Vagina (tissue), 2 donors: ENCODE measurements around the gene ALDH3B1. TPM values are rescaled to one million over a fixed set of nuclear protein-coding genes. Genes with fewer than 3 reads are reported as not detected.

Experiments used
- DNase-seq, 2 donors: peaks; one replicate each; pipeline ENCODE4 v3.0.0-alpha.2; 2017; ENCODE audit errors: extremely low spot score in 2 of 2
- H3K27ac ChIP-seq: fragments of 200-600 bp; sonication (generic); one replicate; pipeline ENCODE4 v1.5.1; 2019
- H3K27me3 ChIP-seq: fragments of 200-600 bp; sonication (generic); one replicate; pipeline ENCODE4 v1.5.1; 2019
- H3K36me3 ChIP-seq, 2 donors: fragments of 200-600 bp; sonication (generic); one replicate each; pipeline ENCODE4 v1.5.1; 2017 to 2019
- H3K4me1 ChIP-seq: fragments of 200-600 bp; sonication (generic); one replicate; pipeline ENCODE4 v1.5.1; 2019
- H3K4me3 ChIP-seq, 2 donors: fragments of 200-600 bp; sonication (generic); 1 replicate in 1 of 2; 2 replicates in 1 of 2; pipeline ENCODE4 v1.5.1; 2016 to 2019
- H3K9me3 ChIP-seq: fragments of 200-600 bp; sonication (generic); one replicate; pipeline ENCODE4 v1.5.1; 2019
- POLR2A ChIP-seq, 2 donors: fragments of 450-650 bp; IDR thresholded peaks; one replicate each; pipeline ENCODE4 v1.6.1; 2017; ENCODE audit warnings: antibody characterized with exemption in 2 of 2, mild to moderate bottlenecking in 2 of 2, moderate library complexity in 2 of 2
- POLR2AphosphoS5 ChIP-seq, 2 donors: sonication (generic); formaldehyde crosslinking; IDR thresholded peaks; one replicate each; pipeline ENCODE4 v1.9.0; 2017; ENCODE audit warnings: antibody characterized with exemption in 2 of 2, mild to moderate bottlenecking in 2 of 2, low read depth in 1 of 2; ENCODE audit not compliant: insufficient read depth in 1 of 2
- intact Hi-C: fragments of 100-400 bp; cut with DNase I; formaldehyde crosslinking; loops from one replicate; pipeline ENCODE4 v1.15.1; 2023
- total RNA-seq: library from RNA; depleted of rRNA; stranded (reverse); fragments of >200 nt; gene quantifications from one replicate; pipeline ENCODE4 v1.2.3, GENCODE V29; 2016
- TF ChIP-seq, protein P1 (sequence below), 3 experiments: fragments of 450-650 bp in 2 of 3; fragments of 200-600 bp in 1 of 3; sonication (generic) in 1 of 3; IDR thresholded peaks; one replicate each; pipeline ENCODE4 v1.5.1; 2017 to 2019; ENCODE audit warnings: antibody characterized with exemption in 3 of 3, mild to moderate bottlenecking in 2 of 3, moderate library complexity in 2 of 3

ALDH3B1 gene
- total RNA-seq, 1 donor from 2014 or later = 22.1 TPM

DNA sequence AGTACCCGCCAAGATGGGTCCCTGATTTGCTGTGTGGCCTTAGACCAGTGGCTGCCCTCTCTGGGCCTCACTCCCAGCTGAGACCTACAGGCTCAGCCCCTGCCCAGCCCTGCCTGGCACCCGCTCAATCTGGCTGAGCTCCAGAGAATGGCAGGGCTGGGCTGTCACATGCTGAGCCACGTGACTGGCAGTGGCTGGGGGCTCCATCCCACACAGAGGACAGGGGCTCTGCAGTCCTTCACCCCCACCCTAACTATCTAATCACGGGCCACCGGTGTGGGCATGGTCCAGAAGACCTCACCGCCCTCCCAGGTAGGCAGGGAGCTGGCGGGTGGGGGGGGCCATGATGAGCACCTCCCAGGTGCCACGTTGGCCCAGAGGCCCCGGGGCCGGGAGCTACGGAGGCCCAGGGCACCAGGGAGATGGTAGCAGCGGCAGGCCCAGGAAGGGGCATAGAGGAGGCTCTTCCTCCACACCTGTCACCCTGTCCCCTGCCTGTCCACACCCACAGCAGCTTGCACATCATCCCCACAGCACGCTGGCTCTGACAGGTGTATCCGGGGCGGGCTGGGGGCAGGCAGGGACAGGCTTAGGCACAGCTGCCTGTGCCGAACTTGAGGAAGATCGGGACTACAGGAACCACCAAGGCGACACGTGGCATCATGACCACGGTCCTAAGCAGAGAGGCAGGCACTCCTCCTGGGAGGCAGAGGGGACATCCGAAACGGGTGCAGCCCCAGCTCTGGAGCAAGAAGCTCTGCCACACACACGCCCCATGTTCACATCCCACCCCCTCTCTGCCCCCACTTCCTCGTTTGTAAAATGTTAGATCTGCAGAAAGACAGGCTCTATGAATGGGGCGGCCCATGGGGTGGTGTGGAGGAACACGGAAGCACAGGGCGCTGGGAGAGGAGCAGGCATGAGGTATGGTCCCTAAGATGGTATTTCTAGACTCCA, 1.5 kb upstream of the ALDH3B1 start:
- H3K9me3 ChIP-seq = no peaks in the 10 kb centered on the region
- peak overlapping the region; percentile 85 for H3K27ac ChIP-seq
- DNase-seq = no peak
- no peak for TF ChIP-seq POLR2A (IDR thresholded peaks at IDR 0.05)
- TF ChIP-seq, protein P1, sequence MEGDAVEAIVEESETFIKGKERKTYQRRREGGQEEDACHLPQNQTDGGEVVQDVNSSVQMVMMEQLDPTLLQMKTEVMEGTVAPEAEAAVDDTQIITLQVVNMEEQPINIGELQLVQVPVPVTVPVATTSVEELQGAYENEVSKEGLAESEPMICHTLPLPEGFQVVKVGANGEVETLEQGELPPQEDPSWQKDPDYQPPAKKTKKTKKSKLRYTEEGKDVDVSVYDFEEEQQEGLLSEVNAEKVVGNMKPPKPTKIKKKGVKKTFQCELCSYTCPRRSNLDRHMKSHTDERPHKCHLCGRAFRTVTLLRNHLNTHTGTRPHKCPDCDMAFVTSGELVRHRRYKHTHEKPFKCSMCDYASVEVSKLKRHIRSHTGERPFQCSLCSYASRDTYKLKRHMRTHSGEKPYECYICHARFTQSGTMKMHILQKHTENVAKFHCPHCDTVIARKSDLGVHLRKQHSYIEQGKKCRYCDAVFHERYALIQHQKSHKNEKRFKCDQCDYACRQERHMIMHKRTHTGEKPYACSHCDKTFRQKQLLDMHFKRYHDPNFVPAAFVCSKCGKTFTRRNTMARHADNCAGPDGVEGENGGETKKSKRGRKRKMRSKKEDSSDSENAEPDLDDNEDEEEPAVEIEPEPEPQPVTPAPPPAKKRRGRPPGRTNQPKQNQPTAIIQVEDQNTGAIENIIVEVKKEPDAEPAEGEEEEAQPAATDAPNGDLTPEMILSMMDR (IDR thresholded peaks at IDR 0.05) = no peak
- TF ChIP-seq POLR2AphosphoS5 (IDR thresholded peaks at IDR 0.05; ENCODE audit: insufficient read depth in 1 of 2, low read depth in 1 of 2) = no peak
- peaks cover 66% of the 10 kb centered on the region for H3K4me1 ChIP-seq
- H3K36me3 ChIP-seq = no peaks in the 10 kb centered on the region
- intact Hi-C loops = no loop called here
- no peaks in the 10 kb centered on the region for H3K27me3 ChIP-seq
- no peak overlapping the region for H3K4me3 ChIP-seq

DNA sequence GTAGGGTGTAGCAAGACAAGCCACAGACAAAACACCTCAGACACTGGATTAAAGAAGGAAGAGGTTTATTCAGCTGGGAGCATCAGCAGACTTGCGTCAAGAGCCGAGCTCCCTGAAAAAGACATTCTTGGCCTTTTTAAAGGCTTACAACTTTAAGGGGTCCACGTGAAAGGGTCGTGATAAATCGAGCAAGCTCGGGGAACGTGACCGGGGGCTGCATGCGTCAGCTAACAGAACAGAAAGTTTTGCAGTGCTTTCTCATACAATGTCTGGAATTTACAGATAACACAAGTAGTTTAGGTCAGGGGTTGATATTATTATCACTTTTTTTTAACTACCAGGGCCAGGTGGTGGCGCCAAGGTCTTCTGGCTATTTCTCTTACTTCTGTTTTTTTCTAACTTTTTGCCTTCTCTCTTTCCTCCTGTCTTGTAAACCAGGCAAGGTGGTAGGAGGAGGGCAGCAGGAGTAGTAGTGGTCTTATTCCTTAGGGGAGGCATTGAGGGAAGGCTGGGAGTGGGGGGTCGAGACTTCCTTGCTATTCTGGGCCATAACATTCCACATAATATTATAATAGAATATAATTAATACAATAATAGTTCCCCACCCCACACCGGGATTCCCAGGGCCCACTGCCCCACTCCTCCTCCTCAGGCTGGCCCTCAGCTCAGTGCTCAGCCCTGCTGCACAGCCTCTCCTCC, 587 bp upstream of the ALDH3B1 start:
- Histone ChIP-seq H3K36me3 (no peaks in the 10 kb centered on the region), H3K4me1 (peaks cover 70% of the 10 kb centered on the region), H3K27ac (peak overlapping the region; percentile 85), H3K27me3 (no peaks in the 10 kb centered on the region), H3K9me3 (no peaks in the 10 kb centered on the region), H3K4me3 (peak overlapping the region; percentile 44 to 47)
- no peak for DNase-seq
- TF ChIP-seq, protein P1 (IDR thresholded peaks at IDR 0.05) = no peak
- TF ChIP-seq POLR2A (IDR thresholded peaks at IDR 0.05) (no peak), POLR2AphosphoS5 (IDR thresholded peaks at IDR 0.05; ENCODE audit: insufficient read depth in 1 of 2, low read depth in 1 of 2) (no peak)
- intact Hi-C loops = no loop called here

DNA sequence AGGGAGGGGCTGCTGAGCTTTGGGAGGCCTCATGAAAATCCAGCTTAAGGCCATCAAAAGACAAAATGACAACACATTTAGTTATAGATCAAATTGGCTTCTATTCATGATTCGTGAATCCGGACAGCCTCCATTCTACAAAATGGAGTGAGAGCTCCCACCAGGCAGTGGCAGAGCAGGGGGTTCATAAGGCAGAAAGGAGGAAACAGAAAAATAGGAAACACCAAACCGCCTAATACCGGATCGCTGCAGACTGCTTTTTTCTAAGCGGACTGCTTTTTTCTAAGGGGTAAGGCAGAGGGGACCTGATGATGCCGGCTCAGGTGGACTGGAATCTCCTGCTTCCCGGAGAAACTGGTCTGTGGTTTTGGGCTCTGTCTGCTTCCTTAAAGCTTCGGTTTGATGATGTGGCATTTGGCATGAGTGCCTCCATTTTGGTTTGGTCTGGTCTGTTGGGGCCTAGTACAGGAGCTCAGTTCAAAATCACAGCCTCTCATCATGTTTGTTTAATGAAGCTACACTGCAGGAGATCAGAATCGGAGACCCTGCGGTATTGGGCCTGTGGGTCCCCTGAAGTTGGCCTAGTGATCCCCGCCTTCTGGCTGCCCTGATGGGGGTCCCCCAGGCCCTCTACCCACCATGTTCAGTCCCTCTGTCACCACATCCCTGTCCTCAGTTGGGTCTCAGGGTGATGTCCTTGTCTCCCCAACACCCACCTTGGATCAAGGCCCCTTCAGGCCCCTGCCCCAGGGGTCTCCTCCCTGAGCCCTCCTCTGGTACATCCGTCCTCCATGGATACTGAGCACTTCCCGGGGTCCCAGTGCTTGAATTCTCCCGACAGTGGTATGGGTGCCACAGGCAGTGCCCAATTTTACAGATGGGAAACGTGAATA, 1.2 kb downstream of the ALDH3B1 start:
- TF ChIP-seq POLR2A (IDR thresholded peaks at IDR 0.05) (no peak), POLR2AphosphoS5 (IDR thresholded peaks at IDR 0.05; ENCODE audit: insufficient read depth in 1 of 2, low read depth in 1 of 2) (no peak)
- TF ChIP-seq, protein P1 (IDR thresholded peaks at IDR 0.05) = no peak
- Histone ChIP-seq H3K4me3 (peak overlapping the region; percentile 44 to 47), H3K36me3 (no peaks in the 10 kb centered on the region), H3K27me3 (no peaks in the 10 kb centered on the region), H3K9me3 (no peaks in the 10 kb centered on the region), H3K4me1 (peaks cover 76% of the 10 kb centered on the region), H3K27ac (peak overlapping the region; percentile 85)
- DNase-seq = no peak
- intact Hi-C loops = no loop called here

DNA sequence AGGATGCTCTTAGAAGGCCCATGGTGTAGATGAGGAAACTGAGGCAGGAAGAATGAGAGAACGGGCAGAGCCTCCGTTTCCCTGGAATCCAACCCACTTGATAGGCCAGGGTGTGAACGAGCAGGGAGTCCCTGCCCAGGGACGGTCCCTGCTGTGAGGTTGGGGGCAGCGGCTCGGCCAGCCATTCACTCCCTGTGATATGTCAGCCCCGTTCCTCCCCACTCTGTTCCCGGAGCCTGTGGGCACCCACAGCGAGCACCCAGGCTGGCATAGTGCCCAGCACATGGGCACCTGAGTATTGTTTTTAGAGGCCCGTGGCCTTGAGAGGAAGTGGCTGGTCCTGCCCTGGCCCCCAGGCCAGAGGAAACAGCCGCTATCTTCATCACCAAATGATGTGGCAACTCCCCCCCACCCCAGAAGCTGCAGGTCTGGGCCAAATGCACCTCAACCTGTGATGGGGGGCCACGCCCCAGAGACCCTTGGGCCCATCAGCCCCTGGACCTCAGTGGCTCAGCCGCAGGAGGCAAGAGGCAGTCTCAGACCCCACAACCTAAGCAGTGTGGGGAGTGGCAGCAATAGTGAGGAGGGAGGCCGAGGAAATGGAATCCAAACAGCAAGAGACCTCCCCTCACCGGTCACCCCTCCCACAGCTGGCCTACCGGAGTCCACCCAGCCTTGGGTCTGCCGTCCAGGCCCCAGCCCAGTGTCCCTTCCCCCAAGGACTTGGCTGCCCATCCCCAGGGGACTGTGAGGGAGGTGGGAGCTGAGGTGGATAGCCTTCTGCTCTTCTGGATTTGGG, 2.1 kb downstream of the ALDH3B1 start:
- intact Hi-C loops = no loop called here
- no peak for DNase-seq
- Histone ChIP-seq H3K4me3 (no peak overlapping the region), H3K27ac (peak overlapping the region; percentile 85), H3K9me3 (no peaks in the 10 kb centered on the region), H3K36me3 (no peaks in the 10 kb centered on the region), H3K4me1 (peaks cover 86% of the 10 kb centered on the region), H3K27me3 (no peaks in the 10 kb centered on the region)
- TF ChIP-seq POLR2AphosphoS5 (IDR thresholded peaks at IDR 0.05; ENCODE audit: insufficient read depth in 1 of 2, low read depth in 1 of 2) = no peak
- no peak for TF ChIP-seq POLR2A (IDR thresholded peaks at IDR 0.05)
- TF ChIP-seq, protein P1 (IDR thresholded peaks at IDR 0.05) = no peak
